ENCODE results near the gene SCN2A.

SCN2A gene

GRCh38 chr2:165239230-165239629 lies at the start of gene SCN2A:
Gene SCN2A (plus strand): TSS chr2:165239414. CDS start chr2:165295824, 56,410 bp downstream.
- CTCF ChIA-PET, result interaction anchor here (0.7 to 1.4 kb wide), 7 partner anchors 10 to 224 kb away, joined by 3 to 12 read pairs (median 4); partner anchors contain the start of gene SCN3A
- no peak for DNase-seq (ENCODE audit: low read depth, low spot score)
- no peak within 1 kb of the TSS for H3K4me3 ChIP-seq (ENCODE audit: low read depth, low read length)
- TF ChIP-seq CTCF (IDR thresholded peaks at IDR 0.05; ENCODE audit: insufficient read depth, low read length, missing control alignments), result peak; percentile 41
- POLR2A ChIA-PET, result no interaction called here

- POLR2A ChIA-PET, result no interaction called here
- no peak for DNase-seq (ENCODE audit: low read depth, low spot score)
- TF ChIP-seq CTCF (IDR thresholded peaks at IDR 0.05; ENCODE audit: insufficient read depth, low read length, missing control alignments), result no peak
- H3K4me3 ChIP-seq (ENCODE audit: low read depth, low read length), result no peak overlapping the region
- CTCF ChIA-PET, result interaction anchor here (1.8 kb wide), 1 partner anchor 13 kb away, joined by 7 read pairs; the partner anchor contains the start of gene SCN3A
Measured at GRCh38 chr2:165191096-165191728, 48.0 kb upstream of the SCN2A start.

- POLR2A ChIA-PET, result no interaction called here
- no peak overlapping the region for H3K4me3 ChIP-seq (ENCODE audit: low read depth, low read length)
- no peak for DNase-seq (ENCODE audit: low read depth, low spot score)
- CTCF ChIA-PET, result no interaction called here
- no peak for TF ChIP-seq CTCF (IDR thresholded peaks at IDR 0.05; ENCODE audit: insufficient read depth, low read length, missing control alignments)
Measured at GRCh38 chr2:165192729-165193128, 46.5 kb upstream of the SCN2A start.

GRCh38 chr2:165193178-165193777 lies 45.9 kb upstream of the SCN2A start:
- ChIA-PET POLR2A (no interaction called here), CTCF (no interaction called here)
- no peak for TF ChIP-seq CTCF (IDR thresholded peaks at IDR 0.05; ENCODE audit: insufficient read depth, low read length, missing control alignments)
- DNase-seq (ENCODE audit: low read depth, low spot score), result no peak
- no peak overlapping the region for H3K4me3 ChIP-seq (ENCODE audit: low read depth, low read length)

- CTCF ChIA-PET, result interaction anchor here (0.6 kb wide), 1 partner anchor 180 kb away, joined by 3 read pairs; no protein-coding TSS in a partner anchor
- TF ChIP-seq CTCF (IDR thresholded peaks at IDR 0.05; ENCODE audit: insufficient read depth, low read length, missing control alignments), result no peak
- no peak for DNase-seq (ENCODE audit: low read depth, low spot score)
- POLR2A ChIA-PET, result no interaction called here
- no peak overlapping the region for H3K4me3 ChIP-seq (ENCODE audit: low read depth, low read length)
Measured at GRCh38 chr2:165196411-165196810, 42.8 kb upstream of the SCN2A start.

- ChIA-PET CTCF (interaction anchor here (1.1 to 1.9 kb wide), 2 partner anchors 55 to 181 kb away, joined by 3 to 7 read pairs; no protein-coding TSS in a partner anchor), POLR2A (no interaction called here)
- TF ChIP-seq CTCF (IDR thresholded peaks at IDR 0.05; ENCODE audit: insufficient read depth, low read length, missing control alignments), result no peak
- H3K4me3 ChIP-seq (ENCODE audit: low read depth, low read length), result no peak overlapping the region
- no peak for DNase-seq (ENCODE audit: low read depth, low spot score)
Measured at GRCh38 chr2:165197346-165197745, 41.9 kb upstream of the SCN2A start.
